ENCODE data around the gene PLCD3. TPM values are rescaled to one million over a fixed set of nuclear protein-coding genes. Genes with fewer than 3 reads are reported as not detected.

PLCD3 gene
- total and polyA plus RNA-seq, 2 of the 4 experiments (the other 2 are of a cell fraction) = 5.6 to 36.6 TPM

DNA sequence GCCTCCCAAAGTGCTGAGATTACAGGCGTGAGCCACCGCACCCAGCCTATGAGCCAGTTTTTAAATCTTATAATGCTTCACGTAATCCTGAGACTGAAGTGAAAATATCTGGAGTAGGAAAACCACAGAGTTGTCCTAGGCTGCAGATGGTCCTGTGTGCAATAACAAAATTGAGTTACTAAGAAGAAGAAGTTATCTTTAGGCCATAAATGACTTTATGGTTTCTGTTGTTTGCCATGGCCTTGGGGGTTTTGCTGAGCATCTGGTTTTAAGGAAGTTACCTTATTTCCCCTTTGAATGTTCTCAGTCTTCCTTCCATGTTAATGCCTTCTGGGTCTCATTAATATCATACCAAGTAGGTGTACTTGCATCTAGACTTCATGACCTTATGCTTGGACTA, 54.7 kb downstream of the PLCD3 start:
- no TSS peak for BruUV-seq (replicated peaks)
- POLR2A ChIA-PET (ENCODE audit: unreplicated experiment) = no interaction called here
- Histone ChIP-seq H3K36me3 (ENCODE audit: control insufficient read depth, insufficient read depth, low read length) (peaks cover 33% of the 10 kb centered on the region), H2BK20ac (ENCODE audit: low read depth, low read length) (no peak overlapping the region), H2BK120ac (ENCODE audit: low read depth, low read length) (no peak overlapping the region), H3K27me3 (ENCODE audit: control insufficient read depth, insufficient read depth, low read length) (no peaks in the 10 kb centered on the region), H3K9me3 (ENCODE audit: control insufficient read depth, insufficient read depth, low read length) (no peaks in the 10 kb centered on the region), H2AK5ac (ENCODE audit: low read depth, low read length) (no peak overlapping the region), H3K23ac (ENCODE audit: low read depth, low read length) (no peak overlapping the region), H3K9me1 (ENCODE audit: insufficient read depth, low read length) (peaks cover 12% of the 10 kb centered on the region), H2AFZ (replicated peaks; ENCODE audit: low read length, poor library complexity) (no peak overlapping the region), H3K79me1 (ENCODE audit: low read depth in 1 of 2, low read length in 2 of 2) (peaks cover 33 to 74% of the 10 kb centered on the region in 2 experiments), H2AK9ac (replicated peaks; ENCODE audit: low read depth, low read length, poor library complexity) (no peak overlapping the region), H2BK15ac (ENCODE audit: low read depth, low read length) (no peak overlapping the region), H3K14ac (replicated peaks; ENCODE audit: low read depth, low read length) (no peak overlapping the region), H3K27ac (ENCODE audit: insufficient read depth, low read length) (no peak overlapping the region; the same call in 1 of the 2 replicates), H4K20me1 (ENCODE audit: insufficient read depth, low read length) (no peaks in the 10 kb centered on the region), H3K4me2 (ENCODE audit: low read depth, low read length) (no peak overlapping the region), H4K5ac (ENCODE audit: low read depth, low read length) (no peak overlapping the region), H3K4me3 (ENCODE audit: insufficient read depth, low read depth, low read length) (no peak overlapping the region), H4K91ac (ENCODE audit: insufficient read depth, low read depth, low read length) (no peak overlapping the region), H3K4me1 (ENCODE audit: control insufficient read depth, insufficient read depth, low read length) (peaks cover 25% of the 10 kb centered on the region), H3K56ac (ENCODE audit: extremely low read depth, insufficient read depth, low read length) (no peak overlapping the region), H3K18ac (ENCODE audit: low read depth, low read length) (no peak overlapping the region), H3K4ac (ENCODE audit: low read depth, low read length) (no peak overlapping the region), H2BK5ac (ENCODE audit: low read depth, low read length, poor library complexity, severe bottlenecking) (peak overlapping the region; percentile 0), H3K9ac (ENCODE audit: low read depth, low read length) (no peak overlapping the region), H4K8ac (ENCODE audit: low read depth in 2 of 2, low read length in 2 of 2) (no peak overlapping the region)
- dilution Hi-C loops (cut with HindIII; ENCODE audit: low sequenced_read_pairs, unreplicated experiment) (no loop called here), intact Hi-C loops (cut with micrococcal nuclease) (no loop called here), in situ Hi-C loops (cut with MboI; ENCODE audit: low sequenced_read_pairs) (no loop called here)
- CTCF ChIA-PET = no interaction called here
- ATAC-seq (ENCODE audit: low read depth) (no peak), DNase-seq (no peak)
- WGBS, 2 experiments (ENCODE audit: extremely low coverage in 2 of 2, insufficient read length in 1 of 2) = no CpG with 5 or more reads among the region's 3 CpGs
- TF ChIP-seq CEBPB (IDR thresholded peaks at IDR 0.05; ENCODE audit: low read depth, low read length) (no peak), RCOR1 (IDR thresholded peaks at IDR 0.05; ENCODE audit: insufficient replicate concordance, low read length) (no peak), RAD21 (IDR thresholded peaks at IDR 0.05; ENCODE audit: low read length) (no peak), BHLHE40 (IDR thresholded peaks at IDR 0.05; ENCODE audit: low read depth, low read length) (no peak)
- TF ChIP-seq, protein P1, sequence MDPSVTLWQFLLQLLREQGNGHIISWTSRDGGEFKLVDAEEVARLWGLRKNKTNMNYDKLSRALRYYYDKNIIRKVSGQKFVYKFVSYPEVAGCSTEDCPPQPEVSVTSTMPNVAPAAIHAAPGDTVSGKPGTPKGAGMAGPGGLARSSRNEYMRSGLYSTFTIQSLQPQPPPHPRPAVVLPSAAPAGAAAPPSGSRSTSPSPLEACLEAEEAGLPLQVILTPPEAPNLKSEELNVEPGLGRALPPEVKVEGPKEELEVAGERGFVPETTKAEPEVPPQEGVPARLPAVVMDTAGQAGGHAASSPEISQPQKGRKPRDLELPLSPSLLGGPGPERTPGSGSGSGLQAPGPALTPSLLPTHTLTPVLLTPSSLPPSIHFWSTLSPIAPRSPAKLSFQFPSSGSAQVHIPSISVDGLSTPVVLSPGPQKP (IDR thresholded peaks at IDR 0.05; ENCODE audit: borderline replicate concordance, low read depth, low read length) = no peak
